ENCODE data around the gene TGFBR3L.

GRCh38 chr19:7905268-7905667 is 9.4 kb upstream of the TGFBR3L start:
- no peak for TF ChIP-seq ZNF521 (tag by site-specific recombination; IDR thresholded peaks at IDR 0.05)
- TF ChIP-seq CTCF (tag by site-specific recombination; IDR thresholded peaks at IDR 0.05): no peak
- TF ChIP-seq, protein P1, sequence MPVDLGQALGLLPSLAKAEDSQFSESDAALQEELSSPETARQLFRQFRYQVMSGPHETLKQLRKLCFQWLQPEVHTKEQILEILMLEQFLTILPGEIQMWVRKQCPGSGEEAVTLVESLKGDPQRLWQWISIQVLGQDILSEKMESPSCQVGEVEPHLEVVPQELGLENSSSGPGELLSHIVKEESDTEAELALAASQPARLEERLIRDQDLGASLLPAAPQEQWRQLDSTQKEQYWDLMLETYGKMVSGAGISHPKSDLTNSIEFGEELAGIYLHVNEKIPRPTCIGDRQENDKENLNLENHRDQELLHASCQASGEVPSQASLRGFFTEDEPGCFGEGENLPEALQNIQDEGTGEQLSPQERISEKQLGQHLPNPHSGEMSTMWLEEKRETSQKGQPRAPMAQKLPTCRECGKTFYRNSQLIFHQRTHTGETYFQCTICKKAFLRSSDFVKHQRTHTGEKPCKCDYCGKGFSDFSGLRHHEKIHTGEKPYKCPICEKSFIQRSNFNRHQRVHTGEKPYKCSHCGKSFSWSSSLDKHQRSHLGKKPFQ (tag by site-specific recombination; IDR thresholded peaks at IDR 0.05): no peak
- TF ChIP-seq ZFP3 (tag by site-specific recombination; IDR thresholded peaks at IDR 0.05; ENCODE audit: low read depth): no peak
- no peak for TF ChIP-seq ZNF248 (tag by site-specific recombination; IDR thresholded peaks at IDR 0.05)
- TF ChIP-seq ZNF785 (tag by site-specific recombination; IDR thresholded peaks at IDR 0.05): no peak
- TF ChIP-seq PRDM4 (tag by site-specific recombination; IDR thresholded peaks at IDR 0.05): no peak
- no peak for TF ChIP-seq REST (tag by site-specific recombination; IDR thresholded peaks at IDR 0.05)
- no peak for TF ChIP-seq ZNF548 (tag by site-specific recombination; IDR thresholded peaks at IDR 0.05)
